Glomerular visceral epithelial cell (primary cell): ENCODE data around the gene TMCC1.
A peak's percentile ranks its signal among the peaks of the same experiment; 100 is the strongest.
"Not testable (repeated sequence)": the region's sequence is repeated elsewhere in the genome, so short reads cannot be mapped to it uniquely, and the experiment has no call there.

ENCODE experiments used
- DNase-seq: peaks from one replicate; pipeline ENCODE4 v3.0.0-alpha.2; 2016; ENCODE audit errors: extremely low spot score

The TMCC1 gene

GRCh38 chr3:129892857-129893580, 492 bp downstream of the TMCC1 start:
- peak; percentile 71 for DNase-seq

GRCh38 chr3:129892486-129892856, 1.0 kb downstream of the TMCC1 start:
- DNase-seq: no peak

GRCh38 chr3:129890891-129891290, 2.6 kb downstream of the TMCC1 start:
- no peak for DNase-seq

GRCh38 chr3:129890125-129890524, 3.4 kb downstream of the TMCC1 start:
- DNase-seq: no peak

DNA sequence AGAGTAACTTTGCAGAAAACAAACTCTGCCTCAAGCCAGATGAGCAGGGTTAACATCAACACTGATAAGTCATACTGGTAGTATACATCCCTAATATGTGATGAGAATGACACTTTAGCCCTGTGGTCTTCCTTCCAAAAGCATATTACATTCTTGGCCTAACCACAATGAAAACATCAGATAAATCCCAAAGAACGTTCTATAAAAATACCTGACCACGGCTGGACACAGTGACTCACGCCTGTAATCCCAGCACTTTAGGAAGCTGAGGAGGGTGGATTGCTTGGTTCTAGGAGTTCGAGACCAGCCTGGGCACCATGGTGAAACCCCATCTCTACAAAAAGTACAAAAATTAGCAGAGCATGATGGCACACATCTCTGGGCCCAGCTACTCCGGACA, 4.7 kb downstream of the TMCC1 start:
- DNase-seq: peak; percentile 90

DNA sequence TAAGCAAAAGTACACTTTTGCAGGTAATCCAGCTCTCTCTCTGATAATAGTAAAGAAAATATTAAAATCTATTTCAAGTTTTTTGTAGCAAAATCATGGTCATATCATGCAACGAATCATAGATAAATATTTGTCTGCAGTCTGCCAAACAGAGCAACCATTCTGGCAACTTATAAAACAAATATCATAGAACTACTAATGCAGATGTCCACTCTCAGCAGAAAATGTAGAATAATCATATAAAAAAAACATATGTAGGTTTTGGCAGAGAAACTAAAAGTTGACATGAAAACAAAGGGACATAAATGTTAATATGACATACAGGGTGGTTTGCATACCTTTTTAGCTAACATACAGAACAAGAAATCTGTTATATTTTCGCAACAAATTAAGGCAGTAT, 12.2 kb downstream of the TMCC1 start:
- DNase-seq: no peak

DNA sequence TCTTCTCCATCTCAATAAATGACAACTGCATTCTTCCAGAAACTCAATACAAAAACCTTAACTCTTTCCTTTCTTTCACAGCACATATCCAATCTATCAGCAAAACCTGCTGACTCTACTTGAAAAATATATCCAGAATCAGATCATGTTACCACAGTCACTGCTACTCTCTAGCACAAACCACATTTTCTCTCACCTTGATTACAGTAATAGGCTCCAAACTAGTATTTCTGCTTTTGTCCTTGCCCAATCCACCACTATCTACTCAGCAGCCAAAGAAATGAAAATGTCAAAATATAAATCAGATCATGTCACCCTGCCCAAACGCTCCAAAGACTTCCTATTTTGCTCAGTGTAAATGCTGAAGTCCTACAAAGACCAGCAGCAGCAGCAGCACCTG, 15.2 kb downstream of the TMCC1 start:
- DNase-seq: no peak

GRCh38 chr3:129874479-129874878, 19.0 kb downstream of the TMCC1 start:
- DNase-seq: not testable (repeated sequence)

DNA sequence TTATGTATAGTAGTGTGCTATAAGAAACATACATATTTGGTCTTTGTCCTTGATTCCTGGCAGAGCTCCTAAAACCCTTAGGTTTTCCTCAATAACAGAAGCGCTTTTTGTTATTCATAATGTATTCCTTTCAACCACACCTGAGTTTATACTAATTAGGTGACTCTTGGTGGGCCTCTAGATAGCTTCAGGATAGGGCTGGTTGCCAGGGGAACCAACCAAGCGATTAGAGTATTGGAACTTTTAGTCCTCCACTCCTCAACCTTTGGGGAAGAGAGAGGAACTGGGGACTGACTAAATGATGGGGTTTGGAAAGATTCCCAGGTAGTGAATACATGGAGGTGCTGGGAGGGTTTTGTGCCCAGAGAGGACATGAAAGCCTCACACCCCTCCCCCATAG, 24.6 kb downstream of the TMCC1 start:
- no peak for DNase-seq

DNA sequence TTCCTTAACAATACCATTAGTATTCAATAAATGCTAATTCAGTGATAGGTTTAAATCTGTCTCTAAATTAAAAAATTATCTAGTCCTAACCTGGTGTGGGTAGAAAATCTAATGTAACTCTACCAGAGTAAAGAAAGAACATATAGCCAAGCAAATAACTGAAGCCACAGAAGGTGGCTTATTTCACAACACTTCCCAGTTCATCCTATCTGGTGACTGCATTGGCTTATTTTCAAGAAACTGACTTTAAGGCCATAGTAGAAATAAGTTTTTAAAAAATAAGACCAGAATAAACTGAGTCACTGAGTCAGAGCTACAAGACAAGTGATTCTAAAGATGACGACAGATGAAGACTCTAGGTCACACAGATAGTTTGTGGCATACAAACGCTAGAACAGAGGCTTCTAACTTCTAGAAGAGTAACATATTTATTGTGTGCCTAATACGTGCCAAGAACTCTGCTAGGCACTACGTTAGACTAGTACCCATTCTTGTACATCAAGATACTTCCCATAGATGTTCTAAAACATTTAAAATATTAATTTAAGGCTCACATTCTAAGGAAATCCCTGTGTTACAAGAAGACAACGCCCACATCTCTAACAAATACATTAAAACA, 25.9 kb downstream of the TMCC1 start:
- no peak for DNase-seq

DNA sequence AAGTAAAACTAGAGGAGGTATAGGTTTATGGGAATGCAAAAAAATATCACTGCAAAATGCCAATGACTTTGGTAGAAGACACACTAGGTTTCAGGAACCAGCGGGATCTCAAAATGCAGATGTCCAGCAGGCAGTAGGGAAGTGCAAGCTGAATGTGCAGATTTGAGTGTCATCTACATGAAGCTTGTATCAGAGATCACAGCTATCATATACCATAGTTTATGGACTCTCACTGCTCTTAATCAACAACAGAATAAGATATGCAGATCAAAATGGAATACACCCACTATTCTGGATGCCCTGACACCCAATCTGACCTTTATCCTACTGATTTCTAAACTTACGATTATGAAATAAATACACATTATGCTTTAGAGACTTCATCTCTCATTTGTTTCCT, 27.7 kb downstream of the TMCC1 start:
- DNase-seq: no peak

- no peak for DNase-seq
Measured at GRCh38 chr3:129864519-129864918, 29.0 kb downstream of the TMCC1 start.

GRCh38 chr3:129859272-129859671, 34.2 kb downstream of the TMCC1 start:
- no peak for DNase-seq

DNA sequence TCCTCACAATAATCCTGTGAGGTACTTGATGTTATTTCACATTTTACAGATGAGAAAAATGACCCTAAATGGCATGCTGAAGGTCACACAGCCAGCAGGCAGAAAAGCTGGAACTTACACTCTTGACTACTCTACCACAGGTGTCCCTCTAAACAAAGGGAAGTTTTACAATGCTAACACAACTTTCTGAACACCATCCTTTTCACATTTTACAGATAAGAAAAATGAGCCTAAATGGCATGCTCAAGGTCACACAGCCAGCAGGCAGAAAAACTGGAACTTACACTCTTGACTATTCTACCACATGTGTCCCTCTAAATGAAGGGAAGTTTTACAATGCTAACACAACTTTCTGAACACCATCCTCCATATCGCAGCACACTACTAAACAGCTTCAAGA, 35.6 kb downstream of the TMCC1 start:
- no peak for DNase-seq

GRCh38 chr3:129856790-129857189, 36.7 kb downstream of the TMCC1 start:
- DNase-seq: not testable (repeated sequence)

GRCh38 chr3:129855832-129856419, 37.6 kb downstream of the TMCC1 start:
- DNase-seq: peak; percentile 12

DNA sequence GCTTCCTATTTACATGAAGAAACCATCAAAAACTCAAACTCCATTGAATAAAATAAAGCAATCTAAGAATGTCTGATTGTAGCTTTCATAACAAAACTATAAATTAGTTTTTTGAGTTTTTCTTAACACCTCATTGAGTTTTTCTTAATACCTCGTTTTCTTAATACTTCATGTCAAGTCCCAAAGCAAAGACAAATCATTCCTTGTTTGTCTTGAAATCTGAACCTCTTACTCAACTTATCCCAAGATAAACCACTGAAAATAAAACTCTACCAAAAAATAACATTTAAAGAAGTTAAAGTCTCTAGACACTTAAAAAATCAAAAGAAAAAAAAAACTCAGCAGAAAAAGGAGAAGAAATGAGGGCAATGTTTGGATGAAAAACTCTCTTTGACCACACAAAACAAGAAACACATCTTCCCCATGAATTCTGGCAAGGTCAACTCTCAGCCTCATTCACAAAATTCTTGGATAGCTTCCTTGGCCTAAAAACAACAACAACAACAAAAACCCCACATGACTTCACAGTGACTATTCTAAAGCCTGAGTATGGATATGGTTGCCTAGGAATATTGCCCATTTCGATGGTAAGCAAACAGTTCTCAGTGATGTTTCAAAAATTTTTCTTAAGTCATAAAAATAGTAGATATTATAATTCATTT, 38.2 kb downstream of the TMCC1 start:
- no peak for DNase-seq

GRCh38 chr3:129854460-129854859, 39.1 kb downstream of the TMCC1 start:
- DNase-seq: no peak

DNA sequence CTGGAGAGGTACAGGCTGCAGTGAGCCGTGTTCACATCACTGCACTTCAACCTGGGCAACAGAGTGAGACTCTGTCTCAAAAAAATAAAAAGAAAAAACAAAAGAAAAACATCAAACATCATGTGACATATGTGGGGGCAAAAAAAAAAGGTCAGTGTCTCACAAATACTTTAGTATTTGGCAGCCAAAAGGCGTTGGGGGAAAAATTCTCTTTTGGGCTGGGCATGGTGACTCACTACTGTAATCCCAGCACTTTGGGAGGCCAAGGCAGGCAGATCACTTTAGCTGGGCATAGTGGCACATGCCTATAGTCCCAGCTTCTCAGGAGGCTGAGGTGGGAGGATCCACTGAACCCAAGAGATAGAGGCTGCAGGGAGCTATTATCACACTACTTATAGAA, 47.6 kb downstream of the TMCC1 start:
- DNase-seq: peak; percentile 4

DNA sequence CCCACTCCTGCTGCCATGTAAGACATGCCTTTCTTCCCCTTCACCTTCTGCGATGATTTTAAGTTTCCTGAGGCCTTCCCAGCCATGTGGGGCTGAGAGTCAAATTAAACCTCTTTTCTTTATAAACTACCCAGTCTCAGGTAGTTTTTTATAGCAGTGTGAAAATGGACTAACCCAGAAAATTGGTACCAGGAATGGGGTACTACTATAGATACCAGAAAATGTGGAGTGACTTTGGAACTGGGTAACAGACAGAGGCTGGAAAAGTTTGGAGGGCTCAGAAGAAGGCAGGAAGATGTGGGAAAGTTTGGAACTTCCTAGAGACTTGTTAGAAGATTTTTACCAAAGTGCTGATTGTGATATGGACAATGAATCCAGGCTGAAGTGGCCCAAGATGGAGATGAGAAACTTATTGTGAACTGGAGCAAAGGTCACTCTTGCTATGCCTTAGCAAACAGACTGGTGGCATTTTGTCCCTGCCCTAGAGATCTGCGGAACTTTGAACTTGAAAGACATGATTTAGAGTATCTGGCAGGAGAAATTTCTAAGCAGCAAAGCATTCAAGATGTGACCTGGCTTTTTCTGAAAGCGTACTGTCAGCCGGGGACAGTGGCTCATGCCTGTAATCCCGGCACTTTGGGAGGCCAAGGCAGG, 52.7 kb downstream of the TMCC1 start:
- DNase-seq: no peak

- DNase-seq: no peak
Measured at GRCh38 chr3:129838086-129838485, 55.4 kb downstream of the TMCC1 start.

DNA sequence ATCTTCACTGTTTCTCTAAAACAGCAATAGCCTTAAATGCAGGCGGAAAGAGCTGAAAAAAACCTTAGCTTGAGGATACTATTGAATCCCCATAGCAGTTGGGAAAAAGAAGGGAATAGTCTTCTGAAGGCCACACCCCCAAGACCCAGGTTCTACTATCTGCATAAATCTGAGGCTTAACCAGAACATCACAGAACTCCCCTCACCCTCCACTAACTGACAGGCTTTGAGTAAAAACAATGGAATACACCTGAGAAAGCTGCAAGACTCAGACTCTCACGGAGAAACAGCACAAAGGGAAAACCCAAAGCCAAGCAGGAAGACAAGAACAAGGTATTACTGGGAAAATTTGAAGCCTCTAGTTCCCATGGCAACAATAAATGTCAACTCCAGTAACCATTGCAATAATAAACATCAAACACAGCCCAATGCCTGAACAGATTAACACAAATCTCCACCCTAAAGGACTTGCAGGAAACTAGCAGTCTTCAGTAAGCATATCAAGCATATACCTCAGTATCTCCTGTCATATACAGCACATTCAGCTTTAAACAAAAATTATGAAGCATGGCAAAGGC, 56.4 kb downstream of the TMCC1 start:
- DNase-seq: no peak
